HG03025 (cell line): ENCODE measurements around the gene RALY.

Experiments
- ATAC-seq: cut with Tn5 transposase; IDR thresholded peaks from one replicate; pipeline ENCODE4 v1.9.1; 2021; ENCODE audit warnings: mild to moderate bottlenecking, moderate library complexity; ENCODE audit not compliant: unreplicated experiment, low FRiP score

RALY gene

DNA sequence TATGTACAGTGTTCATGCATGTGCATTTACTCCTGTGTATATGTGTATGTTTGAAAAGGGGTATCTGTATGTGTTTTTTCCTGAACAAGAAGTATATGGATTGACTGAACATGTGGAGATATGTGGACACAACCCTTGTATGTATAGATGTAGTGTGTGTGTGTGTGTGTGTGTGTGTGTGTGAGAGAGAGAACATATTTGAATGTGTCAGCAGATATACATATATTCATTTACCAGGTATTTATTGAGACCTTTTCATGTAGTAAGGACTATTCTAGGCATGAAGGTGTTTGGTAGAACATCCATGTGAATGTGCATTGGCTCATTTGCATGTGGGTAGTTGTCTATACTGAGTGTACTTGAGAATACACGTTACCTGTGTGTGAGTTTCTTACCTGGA lies 79.1 kb downstream of the RALY start:
- ATAC-seq, result no peak

DNA sequence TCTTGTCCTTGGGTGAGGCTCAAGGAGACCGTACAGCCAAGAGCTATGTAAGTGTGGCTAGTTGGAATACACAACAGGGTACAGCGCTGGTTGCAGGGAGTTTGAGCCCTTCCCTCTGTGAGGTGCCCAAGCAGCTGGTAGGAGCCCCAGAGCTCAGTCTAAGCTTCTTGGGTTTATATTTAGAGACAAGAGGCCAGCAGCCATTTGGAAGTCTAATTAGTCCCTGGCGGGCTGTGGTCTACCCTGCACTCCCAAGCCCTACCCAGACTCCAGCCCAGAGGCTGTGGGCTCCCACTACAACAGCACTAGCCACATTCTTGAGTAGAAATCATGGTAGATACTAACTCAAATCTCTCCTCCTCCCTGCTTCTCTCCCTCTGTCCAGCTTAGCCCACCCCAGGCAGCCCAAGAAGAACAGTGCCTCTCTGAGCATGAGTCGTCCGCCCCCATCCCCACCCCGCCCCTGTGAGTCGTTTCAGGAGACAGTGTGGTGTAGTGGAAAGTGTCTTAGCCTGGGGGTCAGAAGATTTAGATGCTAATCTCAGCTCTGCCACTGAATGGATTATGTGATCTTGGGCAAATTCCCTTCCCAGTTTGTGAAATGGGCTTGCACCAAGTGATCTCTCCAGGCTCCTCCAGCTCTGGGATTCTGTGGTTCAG lies 80.5 kb downstream of the RALY start:
- no peak for ATAC-seq

DNA sequence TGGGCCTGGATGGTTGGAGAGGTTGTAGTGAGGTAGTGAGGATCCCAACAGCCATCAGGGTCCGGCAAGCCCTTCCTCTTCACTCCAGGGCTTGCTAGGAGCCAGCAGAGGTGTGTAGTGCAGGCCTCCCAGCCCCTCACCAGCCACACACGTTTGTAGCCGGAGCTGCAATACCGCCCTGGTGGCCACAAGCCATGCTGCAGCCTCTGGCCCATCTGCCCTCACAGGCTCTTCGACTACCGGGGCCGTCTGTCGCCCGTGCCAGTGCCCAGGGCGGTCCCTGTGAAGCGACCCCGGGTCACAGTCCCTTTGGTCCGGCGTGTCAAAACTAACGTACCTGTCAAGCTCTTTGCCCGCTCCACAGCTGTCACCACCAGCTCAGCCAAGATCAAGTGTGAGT lies 81.9 kb downstream of the RALY start:
- no peak for ATAC-seq

DNA sequence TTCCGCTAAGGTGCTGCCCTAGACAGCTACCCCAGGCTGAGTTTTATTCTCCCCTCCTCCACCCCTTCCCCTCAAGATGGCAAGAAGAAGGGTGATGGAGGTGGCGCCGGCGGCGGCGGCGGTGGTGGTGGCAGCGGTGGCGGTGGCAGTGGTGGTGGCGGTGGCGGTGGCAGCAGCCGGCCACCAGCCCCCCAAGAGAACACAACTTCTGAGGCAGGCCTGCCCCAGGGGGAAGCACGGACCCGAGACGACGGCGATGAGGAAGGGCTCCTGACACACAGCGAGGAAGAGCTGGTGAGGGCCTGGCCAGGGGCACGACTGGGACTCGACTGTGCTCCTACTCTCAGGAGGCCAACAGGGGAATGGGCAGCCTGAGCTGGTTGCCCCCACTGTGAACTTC lies 83.2 kb downstream of the RALY start:
- no peak for ATAC-seq

DNA sequence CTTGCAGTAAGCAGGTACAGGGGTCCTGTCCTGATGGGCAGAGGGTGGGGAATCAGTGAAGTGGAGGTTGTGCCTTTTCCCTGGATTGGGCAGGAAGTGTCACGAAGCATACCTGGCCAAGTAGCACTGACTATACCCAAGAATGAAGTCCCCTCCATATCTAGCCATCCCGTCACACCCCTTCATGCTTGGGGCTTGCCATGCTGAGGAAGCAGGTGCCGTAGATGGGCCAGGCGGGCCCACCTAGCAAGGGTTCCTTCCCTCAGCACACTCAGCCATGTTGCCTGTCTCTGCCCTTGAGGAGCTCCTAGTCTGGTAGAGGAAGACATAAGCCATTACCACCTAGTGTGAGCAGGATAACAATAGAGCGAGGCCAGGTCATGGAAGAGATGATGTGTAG lies 84.8 kb downstream of the RALY start:
- ATAC-seq, result no peak

DNA sequence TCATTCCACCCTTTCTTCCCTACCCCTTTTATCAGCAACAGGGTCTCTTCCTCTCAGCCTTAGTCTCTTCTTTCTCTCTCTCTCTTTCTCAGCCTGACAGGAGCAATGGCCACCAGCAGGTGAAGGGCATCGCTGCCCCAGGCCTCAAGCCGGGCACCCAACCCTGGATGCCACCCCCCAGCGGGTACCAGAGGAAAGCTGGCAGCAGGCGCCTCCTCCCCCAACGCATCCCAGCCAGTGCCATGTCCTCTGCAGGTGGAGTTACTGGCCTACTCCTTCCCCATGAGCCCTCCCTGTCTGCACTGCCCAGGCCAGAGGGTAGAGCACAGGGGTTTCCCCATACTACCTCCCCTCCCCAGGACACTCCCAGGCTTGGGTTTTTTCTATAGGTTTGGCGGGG lies 86.1 kb downstream of the RALY start:
- no peak for ATAC-seq

DNA sequence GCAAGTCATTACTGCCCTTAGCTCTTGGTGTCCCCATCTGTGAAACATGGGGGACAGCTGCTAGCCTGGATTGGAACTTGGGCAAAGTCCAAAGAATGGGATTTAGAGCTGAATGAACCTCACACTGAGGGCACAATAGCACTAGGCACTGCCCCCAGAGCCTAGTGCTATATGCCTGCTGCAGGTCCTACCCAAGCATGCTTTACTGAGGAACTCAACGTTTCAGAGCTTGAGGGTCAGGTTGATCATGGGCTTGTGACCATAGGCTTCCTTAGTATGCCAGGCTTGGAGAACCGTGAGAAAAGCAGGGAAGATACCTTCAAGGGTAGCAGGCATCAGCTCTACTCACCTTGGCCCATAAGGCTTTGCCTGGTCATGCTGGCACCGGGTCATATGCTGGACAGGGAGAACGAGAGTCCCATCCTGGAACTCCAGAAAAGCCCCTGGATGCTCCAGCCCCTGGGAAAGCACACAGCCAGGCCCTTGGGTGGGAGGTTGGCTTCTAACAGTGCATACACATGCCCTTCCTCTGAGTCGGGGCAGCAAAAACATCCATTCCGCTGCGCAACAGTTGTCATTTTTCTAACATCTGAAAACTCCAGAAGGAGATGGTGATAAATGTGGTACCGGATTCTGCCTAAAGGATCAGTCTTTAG lies 88.6 kb downstream of the RALY start:
- no peak for ATAC-seq

DNA sequence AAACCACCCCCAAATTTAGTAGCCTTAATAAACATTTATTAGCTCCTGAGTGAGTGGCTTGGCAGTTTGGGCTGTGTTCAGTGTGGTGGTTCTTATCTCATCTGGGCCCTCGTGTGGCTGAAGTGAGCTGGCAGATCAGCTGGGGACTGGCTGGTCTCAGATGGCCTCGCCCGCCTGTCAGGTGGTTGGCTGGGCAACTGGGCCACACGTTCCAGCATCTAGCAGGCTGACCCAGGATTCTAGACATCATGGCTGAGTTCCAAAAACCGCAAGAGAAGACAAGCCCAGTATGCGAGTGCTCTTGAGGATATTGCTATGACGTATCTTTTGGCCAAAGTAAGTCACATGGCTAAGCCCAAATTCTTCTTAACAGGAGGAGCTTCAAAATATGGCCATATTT lies 89.4 kb downstream of the RALY start:
- no peak for ATAC-seq

DNA sequence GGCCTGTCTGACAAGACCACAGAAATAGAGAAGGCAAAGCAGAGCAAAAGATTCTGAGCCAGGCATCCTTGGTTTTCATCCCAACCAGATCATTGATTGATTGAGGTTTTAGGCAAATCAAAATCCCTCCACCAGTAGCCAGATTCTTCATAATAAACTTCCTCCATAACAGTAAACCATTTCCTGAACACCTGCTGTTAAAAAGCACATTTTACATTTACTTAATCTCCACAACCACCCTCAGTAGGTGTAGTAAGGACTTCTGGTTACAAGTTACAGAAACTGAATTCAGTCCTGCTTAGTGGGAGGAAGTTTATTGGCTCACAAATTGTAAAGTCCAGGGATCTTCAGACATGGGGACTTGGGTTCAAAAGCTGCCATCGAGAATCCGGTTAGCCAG lies 90.1 kb downstream of the RALY start:
- no peak for ATAC-seq

DNA sequence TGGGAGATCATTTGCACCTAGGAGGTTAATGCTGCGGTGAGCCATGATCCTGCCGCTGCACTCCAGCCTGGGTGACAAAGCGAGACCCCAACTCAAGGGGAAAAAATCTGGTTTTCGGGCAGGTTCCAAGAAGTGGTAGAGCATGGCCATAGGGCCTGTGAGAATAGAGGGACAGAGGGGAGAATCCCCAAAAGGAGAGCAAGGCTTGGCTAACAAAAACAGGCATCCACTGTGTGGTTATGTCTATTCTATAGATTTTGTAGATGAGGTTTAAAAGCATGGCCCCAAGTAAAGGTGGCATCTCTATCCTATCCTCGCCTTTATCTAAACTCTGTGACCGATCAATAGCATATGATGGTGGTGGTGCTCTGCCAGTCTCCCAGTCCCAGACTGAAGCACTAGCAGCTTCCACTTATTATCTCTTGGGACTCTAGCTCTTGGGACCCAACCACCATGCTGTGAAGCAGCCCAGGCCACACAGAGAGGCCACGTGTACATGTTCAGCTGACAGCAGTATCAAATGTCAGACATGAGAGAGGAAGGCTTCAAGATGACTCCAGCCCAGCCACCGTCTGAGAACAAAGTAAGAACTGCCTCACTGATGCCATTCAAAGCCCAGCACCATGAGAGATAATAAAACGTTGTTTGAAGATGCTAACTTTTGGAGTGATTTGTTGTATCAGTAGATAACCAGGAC lies 90.7 kb downstream of the RALY start:
- ATAC-seq, result no peak

DNA sequence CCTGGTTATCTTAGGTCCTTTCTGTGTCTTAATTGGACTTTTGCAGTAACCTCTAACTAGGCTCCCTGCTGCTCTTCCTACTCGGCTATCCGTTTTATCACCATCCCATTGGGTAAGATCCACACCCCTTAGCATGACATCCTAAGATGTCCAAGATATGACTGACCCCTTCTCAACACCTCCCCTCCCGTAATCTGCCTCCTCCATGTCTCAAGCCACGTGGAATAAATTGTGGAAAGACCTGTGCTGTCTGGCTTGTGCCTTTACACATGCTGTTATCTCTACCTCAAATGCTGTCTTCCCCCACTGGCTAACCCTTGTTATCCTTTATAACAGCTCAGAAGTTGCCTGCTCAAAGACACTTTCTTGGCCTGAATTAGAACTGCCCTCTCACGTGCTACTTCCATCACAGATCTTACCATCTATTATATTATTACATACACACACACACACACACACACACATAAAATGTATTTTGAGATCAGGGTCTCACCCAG lies 91.9 kb downstream of the RALY start:
- ATAC-seq, result no peak

DNA sequence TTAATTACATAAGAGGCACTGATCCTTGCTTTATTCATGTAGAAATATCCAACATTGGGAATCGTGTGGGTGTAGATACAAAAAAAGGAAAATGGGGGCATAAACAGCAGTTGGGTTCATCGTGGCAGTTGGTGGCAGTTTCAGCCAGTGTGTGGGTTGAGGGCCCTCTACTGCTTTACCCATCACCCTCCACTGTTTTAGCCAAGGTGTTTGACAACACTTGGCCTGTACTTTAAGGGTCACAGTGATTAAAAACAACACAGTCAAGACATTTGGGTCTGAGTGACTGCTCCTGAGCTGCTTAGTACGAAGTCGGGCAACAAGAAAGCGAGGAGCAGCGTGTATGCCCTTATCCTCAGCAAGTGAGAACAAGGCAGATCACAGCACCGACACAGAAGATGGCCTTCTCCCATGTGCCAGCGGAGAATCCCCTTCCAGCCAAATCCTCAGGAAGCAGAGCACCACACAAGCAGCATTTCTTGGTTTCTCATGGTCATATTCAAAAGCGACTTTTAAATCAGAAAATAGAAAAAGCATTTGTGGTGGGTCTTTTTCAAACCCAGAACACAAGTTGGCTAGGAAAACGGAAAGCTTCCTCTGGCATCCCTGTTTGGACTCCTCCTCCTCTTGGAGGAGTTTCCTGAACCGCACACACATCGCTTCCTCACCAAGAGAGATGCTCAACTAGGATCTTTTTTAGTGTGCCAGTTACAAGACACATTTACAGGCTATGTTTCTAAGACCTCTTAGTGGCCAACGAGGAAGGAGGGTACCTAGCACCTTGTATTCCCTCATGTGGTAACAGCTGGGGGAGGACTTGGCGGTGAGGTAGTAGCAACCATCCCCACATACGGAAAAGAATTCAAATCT lies 94.8 kb downstream of the RALY start:
- no peak for ATAC-seq

DNA sequence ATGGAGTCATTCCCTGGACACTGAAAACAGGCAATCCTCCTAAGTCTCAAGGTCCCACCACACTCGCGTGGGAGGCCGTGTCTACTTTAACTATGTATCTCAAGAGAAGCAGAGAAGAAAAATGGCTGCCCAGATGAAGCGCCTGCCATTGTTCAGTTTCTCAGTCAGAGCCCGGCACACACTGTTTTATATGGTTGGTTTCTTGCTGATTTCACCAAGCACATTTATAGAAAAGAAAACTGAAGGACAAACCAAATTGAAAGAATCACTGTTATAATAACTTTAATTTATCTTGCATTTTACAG lies 95.4 kb downstream of the RALY start:
- no peak for ATAC-seq

DNA sequence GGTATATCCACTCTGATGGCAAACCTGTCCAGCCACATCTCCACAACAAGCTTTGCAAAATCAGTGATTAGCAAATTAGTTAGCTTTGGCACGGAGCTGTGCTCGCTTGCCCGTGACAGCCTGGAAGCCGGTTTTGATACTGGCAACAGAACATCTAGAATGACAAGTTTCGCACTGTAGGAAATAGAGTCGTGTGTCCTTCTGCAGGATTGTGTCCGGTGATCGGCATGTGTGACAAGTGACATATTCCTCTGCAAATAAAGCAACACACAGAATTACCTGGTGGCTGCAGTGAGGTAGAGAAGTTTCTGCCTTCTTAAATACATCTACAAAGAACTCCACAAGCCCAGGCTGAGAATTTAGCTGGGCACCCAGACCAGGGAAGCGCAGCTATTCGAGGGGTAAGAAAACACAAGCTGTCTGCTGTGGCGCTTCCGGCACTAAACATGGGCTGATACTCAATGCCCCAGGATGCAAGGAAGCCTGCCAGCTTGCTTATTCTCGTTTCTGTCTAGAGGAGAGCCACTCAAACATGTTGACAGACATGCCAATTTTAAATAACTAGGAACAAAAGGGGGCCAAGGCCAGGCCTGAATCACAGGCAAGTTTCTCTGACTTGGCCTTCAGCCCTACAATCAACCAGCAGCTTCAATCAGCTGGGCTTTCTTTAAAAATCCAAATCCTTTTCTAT lies 96.1 kb downstream of the RALY start:
- ATAC-seq, result no peak

DNA sequence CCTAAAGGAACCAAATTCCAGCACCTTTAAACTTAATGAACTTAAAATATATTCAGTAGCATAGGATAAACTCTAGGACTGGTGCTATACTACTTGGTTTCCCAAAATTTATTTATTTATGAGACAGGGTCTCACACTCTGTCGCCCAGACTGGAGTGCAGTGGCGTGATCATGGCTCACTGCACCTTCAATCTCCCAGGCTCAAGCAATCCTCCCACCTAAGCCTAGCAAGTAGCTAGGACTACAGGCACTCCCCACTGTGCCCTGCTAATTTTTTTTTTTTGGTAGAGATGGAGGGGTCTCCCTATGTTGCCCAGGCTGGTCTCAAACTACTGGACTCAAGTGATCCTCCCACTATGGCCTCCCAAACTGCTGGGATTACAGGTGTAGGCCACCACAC lies 96.9 kb downstream of the RALY start:
- ATAC-seq, result no peak

DNA sequence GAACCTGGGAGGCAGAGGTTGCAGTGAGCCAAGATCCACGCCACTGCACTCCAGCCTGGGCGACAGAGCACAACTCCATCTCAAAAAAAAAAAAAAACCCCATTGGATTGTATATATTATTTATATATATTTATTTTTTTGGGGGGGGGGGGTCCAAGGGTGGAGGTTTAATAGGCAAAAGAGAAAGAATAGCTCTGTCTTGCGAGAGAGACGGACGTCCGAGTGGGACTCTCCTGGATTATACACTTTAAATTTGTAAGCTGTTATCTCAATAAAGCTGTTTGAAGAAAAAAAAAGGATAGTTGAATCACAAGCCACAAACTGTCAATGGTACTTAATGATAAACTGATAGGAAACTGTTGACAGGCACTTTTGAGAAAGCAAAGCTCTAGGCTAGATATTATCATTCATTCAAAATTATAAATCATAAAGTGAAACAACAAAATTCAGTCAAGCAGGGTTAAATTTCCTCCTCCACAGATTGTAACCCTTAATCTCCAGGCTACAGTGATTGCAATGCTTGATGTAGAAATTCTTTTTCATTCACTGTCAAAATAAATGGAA lies 98.0 kb downstream of the RALY start:
- no peak for ATAC-seq

DNA sequence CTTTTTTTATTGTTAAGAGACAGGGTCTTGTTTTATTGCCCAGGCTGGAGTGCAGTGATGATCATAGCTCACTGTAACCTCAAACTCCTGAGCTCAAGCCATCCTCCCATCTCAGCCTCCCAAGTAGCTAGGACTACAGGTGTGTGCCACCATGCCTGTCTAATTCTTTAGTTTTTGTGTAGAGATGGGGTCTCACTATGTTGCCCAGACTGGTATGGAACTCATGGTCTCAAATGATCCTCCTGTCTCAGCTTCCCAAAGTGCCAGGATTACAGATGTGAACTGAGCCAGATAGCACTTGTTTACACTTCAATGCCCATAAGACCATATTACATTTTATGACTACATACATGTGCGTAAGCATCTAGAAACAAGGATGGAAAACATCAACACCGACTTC lies 100.2 kb downstream of the RALY start:
- ATAC-seq, result no peak

DNA sequence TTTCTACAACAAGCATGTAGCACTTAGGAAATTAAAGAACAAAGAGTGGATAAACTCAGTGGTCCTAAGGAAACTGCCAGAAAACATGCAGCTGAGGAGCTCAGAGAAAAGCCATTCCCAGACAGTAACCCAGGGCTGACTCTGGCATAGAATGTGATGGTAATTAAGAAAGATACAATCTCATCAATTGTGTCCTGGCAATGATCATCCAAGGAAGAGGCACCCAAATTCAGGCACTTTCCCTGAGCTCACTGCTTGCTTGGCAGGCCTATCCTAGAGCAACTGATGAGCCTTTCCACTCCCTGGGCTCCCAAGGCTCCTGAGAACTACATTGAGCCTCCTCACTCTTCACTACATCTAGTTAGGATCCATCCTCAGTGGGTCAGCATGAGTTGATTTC lies 102.1 kb downstream of the RALY start:
- ATAC-seq, result no peak

DNA sequence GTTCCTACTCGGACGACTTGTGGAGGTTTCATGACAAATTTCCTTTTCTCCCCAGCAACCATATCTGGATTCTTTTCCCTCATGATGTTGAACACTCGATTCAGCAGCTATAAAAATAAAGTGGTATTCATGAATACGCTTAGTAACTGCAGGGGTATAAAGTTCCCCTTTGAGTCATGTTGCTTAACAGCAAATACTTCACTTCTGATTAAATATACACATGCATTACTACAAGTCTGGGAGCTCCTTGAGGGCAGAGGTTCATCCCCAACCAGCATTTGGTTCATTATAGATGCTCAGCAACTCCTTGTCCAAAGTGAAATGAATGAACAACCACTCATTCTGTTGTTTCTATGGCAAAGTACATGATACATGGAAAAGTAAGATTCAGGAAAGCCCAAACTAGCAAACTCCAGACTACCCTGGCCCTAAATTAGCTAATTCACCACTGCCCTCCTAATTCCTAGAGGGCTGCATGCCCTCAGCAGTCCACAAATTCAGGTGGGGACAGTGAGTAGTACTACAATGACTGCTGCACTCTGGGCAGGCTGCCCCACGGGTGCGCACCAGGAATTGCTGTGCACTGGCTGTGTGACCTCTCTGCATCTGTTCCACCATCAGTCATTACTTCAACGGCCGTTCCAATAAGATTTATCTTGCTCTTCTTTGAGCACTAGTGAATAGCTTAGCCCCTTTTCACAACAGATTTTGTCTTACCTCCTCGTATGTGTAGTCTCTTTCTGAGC lies 103.2 kb downstream of the RALY start:
- ATAC-seq, result no peak

DNA sequence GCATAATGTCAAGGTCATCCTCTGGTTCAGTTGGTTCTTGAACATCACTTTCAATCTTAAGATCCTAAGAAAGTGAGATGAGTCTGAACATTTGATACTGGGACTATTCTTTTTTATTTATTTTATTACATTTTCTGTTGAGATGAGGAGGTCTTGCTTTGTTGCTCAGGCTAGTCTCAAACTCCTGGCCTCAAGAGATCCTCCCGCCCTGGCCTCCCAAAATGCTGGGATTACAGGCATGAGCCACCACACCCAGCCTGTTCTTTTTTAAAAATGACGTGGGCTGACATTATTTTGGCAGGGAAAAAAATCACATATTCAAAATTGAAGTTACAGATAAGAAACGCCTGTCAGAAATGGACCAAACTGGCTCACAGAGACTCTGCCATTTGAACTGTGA lies 104.9 kb downstream of the RALY start:
- ATAC-seq, result no peak
